Naive thymus-derived CD8-positive, alpha-beta T cell (primary cell): ENCODE measurements around the gene IQSEC3. TPM values are rescaled to one million over a fixed set of nuclear protein-coding genes. Genes with fewer than 3 reads are reported as not detected.
"Not testable (repeated sequence)": the region's sequence is repeated elsewhere in the genome, so short reads cannot be mapped to it uniquely, and the experiment has no call there.

Source experiments
- ATAC-seq, 2 donors: fragments of 150-1000 bp; cut with Tn5 transposase in 1 of 2; sonication (Bioruptor Pico), chemical (Tn5 transposase) in 1 of 2; 1 replicate in 1 of 2; 2 replicates in 1 of 2; pipeline ENCODE4 v1.10.0; 2021; ENCODE audit warnings: mild to moderate bottlenecking in 2 of 2, moderate library complexity in 2 of 2
- POLR2A ChIA-PET: fragments of 350-600 bp; sonication (Branson Sonifier 250); formaldehyde crosslinking; loops from one replicate; lab custom pipeline; 2021; ENCODE audit warnings: antibody characterized with exemption; lab: Charles Lee
- DNase-seq, 10 donors: peaks; one replicate each; pipeline versions ENCODE4 v3.0.0 to v3.0.0-alpha.2; 2020 to 2022
- H3K27ac Mint-ChIP-seq, 10 donors: one replicate each; pipeline ENCODE4 v1.8.0; 2020 to 2022; ENCODE audit warnings: mild to moderate bottlenecking in 10 of 10, mixed read lengths in 10 of 10, moderate library complexity in 4 of 10, inconsistent platforms in 1 of 10
- H3K27me3 Mint-ChIP-seq, 5 donors: one replicate each; pipeline ENCODE4 v1.8.0; 2021 to 2022; ENCODE audit warnings: mixed read lengths in 5 of 5
- H3K36me3 Mint-ChIP-seq, 3 donors: one replicate each; pipeline ENCODE4 v1.8.0; 2020 to 2022; ENCODE audit warnings: mixed read lengths in 3 of 3, mild to moderate bottlenecking in 2 of 3, inconsistent platforms in 1 of 3
- H3K4me1 Mint-ChIP-seq, 4 donors: one replicate each; pipeline ENCODE4 v1.8.0; 2021 to 2022; ENCODE audit warnings: mixed read lengths in 4 of 4
- H3K4me3 Mint-ChIP-seq, 10 donors: one replicate each; pipeline ENCODE4 v1.8.0; 2020 to 2022; ENCODE audit warnings: mild to moderate bottlenecking in 10 of 10, mixed read lengths in 10 of 10, moderate library complexity in 6 of 10, inconsistent platforms in 1 of 10
- H3K9me3 Mint-ChIP-seq, 9 donors: one replicate each; pipeline ENCODE4 v1.8.0; 2020 to 2022; ENCODE audit warnings: mixed read lengths in 9 of 9, mild to moderate bottlenecking in 3 of 9, inconsistent platforms in 1 of 9, moderate library complexity in 1 of 9
- polyA plus RNA-seq, 3 donors: library from polyadenylated mRNA; unstranded; fragments of 300-500 nt; fragmentation: Illumina TruSeq; gene quantifications; one replicate each; pipeline ENCODE4 v1.2.3, GENCODE V29; 2021
- total RNA-seq, 8 experiments: library from RNA in 2 of 8; stranded (reverse) in 2 of 8; gene quantifications; one replicate each; pipeline ENCODE4 v1.2.3 and lab custom pipeline; 2021 to 2026

Gene IQSEC3
- total and polyA plus RNA-seq, 5 experiments from 2014 or later = 0.42 to 19.3 (median 1.1) TPM

- POLR2A ChIA-PET = no interaction called here
- H3K4me1 Mint-ChIP-seq = peaks cover 0 to 14% (median 3%) of the 10 kb centered on the region in 4 donors
- no peak overlapping the region for H3K27ac Mint-ChIP-seq
- ATAC-seq (no peak), DNase-seq (no peak)
- peak overlapping the region in 1 of 10 donors; percentile 67 for H3K4me3 Mint-ChIP-seq
- peaks cover 1 to 31% (median 15%) of the 10 kb centered on the region in 5 donors for H3K27me3 Mint-ChIP-seq
- peaks cover 0 to 3% (median 0%) of the 10 kb centered on the region in 3 donors for H3K36me3 Mint-ChIP-seq
- no peaks in the 10 kb centered on the region for H3K9me3 Mint-ChIP-seq
These were observed 119.5 kb downstream of the IQSEC3 start for GRCh38 chr12:186006-186625.

DNA sequence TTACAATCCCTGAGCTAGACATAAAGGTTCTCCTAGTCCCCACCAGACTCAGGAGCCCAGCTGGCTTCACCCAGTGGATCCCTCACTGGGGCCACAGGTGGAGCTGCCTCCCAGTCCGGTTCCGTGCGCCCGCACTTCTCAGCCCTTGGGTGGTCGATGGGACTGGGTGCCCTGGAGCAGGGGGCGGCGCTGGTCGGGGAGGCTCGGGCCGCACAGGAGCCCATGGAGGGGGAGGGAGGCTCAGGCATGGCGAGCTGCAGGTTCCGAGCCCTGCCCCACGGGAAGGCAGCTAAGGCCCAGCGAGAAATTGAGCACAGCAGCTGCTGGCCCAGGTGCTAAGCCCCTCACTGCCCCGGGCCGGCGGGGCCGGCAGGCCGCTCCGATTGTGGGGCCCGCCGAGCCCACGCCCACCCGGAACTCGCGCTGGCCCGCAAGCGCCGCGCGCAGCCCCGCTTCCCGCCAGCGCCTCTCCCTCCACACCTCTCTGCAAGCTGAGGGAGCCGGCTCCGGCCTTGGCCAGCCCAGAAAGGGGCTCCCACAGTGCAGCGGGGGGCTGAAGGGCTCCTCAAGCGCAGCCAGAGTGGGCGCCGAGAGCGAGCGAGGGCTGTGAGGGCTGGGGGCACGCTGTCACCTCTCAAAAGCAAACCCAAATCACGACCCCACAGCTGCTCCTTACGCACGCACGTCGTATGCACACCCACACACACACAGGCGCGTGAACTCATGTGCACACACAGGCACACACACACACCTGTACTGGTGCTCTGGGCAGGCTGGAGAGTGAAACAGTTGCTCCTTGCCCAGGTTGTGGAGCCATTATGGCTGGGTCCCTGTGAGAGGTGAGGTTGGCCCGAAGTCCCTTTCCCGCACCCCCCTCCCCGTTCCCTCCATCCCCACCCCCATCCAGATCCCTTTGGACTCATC is 121.7 kb downstream of the IQSEC3 start:
- ATAC-seq, H3K36me3 Mint-ChIP-seq, H3K27ac Mint-ChIP-seq, H3K9me3 Mint-ChIP-seq, POLR2A ChIA-PET: not testable (repeated sequence)
- Mint-ChIP-seq H3K4me3 (peak overlapping the region; percentile 66 to 89 (median 80)), H3K4me1 (peaks cover 0 to 14% (median 3%) of the 10 kb centered on the region in 4 donors), H3K27me3 (peaks cover 1 to 33% (median 32%) of the 10 kb centered on the region in 5 donors)
- peak in 2 of 10 donors; percentile 7 to 8 for DNase-seq

DNA sequence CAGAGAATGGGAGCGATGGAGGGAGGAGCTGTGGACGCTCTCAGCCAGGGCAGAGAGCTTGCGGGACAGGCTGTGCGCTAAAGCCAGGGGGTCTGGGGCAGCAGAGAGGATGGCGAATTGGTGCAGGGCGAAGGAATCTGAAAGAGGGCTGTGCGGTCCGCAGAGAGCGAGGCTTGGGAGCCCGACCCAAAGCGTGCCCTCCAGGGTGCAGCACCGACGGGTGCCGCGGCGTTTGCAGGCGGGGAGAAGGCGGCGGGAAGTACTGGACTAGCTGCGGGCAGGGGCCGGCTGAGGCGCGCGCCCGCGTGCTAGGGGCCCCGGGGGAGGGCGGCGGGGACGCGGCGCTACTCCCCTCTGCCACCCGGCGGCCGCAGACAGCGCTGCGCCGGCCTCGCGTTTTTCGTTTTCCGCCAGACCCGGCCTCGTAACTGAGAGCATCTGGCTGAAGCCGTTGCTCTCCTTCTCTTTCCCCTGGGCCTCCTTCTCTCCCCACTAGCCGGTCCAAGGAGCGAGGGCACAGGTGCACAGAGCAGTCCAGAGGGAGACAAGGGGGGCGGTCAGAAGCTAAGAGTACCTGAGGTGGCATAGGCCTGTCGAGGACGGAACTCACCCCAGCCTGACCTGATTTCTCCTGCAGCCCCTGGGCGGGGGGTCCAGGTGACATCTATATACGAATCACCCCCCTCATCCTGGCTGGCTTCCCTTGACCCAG is 122.5 kb downstream of the IQSEC3 start:
- peaks cover 0 to 3% (median 0%) of the 10 kb centered on the region in 3 donors for H3K36me3 Mint-ChIP-seq
- ATAC-seq (peak; percentile 80 to 81), DNase-seq (peak in 7 of 10 donors; percentile 14 to 50 (median 30))
- H3K4me1 Mint-ChIP-seq = peaks cover 0 to 14% (median 3%) of the 10 kb centered on the region in 4 donors
- no peaks in the 10 kb centered on the region for H3K9me3 Mint-ChIP-seq
- H3K27me3 Mint-ChIP-seq = peaks cover 6 to 39% (median 31%) of the 10 kb centered on the region in 5 donors
- H3K27ac Mint-ChIP-seq = peak overlapping the region in 1 of 10 donors; percentile 37
- POLR2A ChIA-PET = no interaction called here
- H3K4me3 Mint-ChIP-seq = peak overlapping the region; percentile 66 to 89 (median 80)

GRCh38 chr12:189622-189962 is 123.0 kb downstream of the IQSEC3 start:
- Mint-ChIP-seq H3K36me3 (peaks cover 0 to 3% (median 0%) of the 10 kb centered on the region in 3 donors), H3K27me3 (peaks cover 7 to 44% (median 33%) of the 10 kb centered on the region in 5 donors), H3K9me3 (no peaks in the 10 kb centered on the region), H3K4me3 (peak overlapping the region in 4 of 10 donors; percentile 26 to 78 (median 70)), H3K4me1 (peaks cover 0 to 14% (median 3%) of the 10 kb centered on the region in 4 donors), H3K27ac (peak overlapping the region in 2 of 10 donors; percentile 29 to 37)
- DNase-seq = peak in 1 of 10 donors; percentile 38
- no peak for ATAC-seq
- POLR2A ChIA-PET = no interaction called here

- Mint-ChIP-seq H3K9me3 (no peaks in the 10 kb centered on the region), H3K36me3 (peaks cover 0 to 3% (median 0%) of the 10 kb centered on the region in 3 donors), H3K4me1 (peaks cover 0 to 14% (median 3%) of the 10 kb centered on the region in 4 donors), H3K27me3 (peaks cover 7 to 57% (median 30%) of the 10 kb centered on the region in 5 donors), H3K4me3 (no peak overlapping the region), H3K27ac (no peak overlapping the region)
- POLR2A ChIA-PET = no interaction called here
- ATAC-seq (no peak), DNase-seq (peak in 1 of 10 donors; percentile 28)
These were observed 124.3 kb downstream of the IQSEC3 start for GRCh38 chr12:190881-191280.

GRCh38 chr12:191541-191940 is 125.0 kb downstream of the IQSEC3 start:
- Mint-ChIP-seq H3K4me1 (peaks cover 0 to 14% (median 3%) of the 10 kb centered on the region in 4 donors), H3K36me3 (peaks cover 0 to 3% (median 0%) of the 10 kb centered on the region in 3 donors), H3K9me3 (peaks cover 0 to under 1% (median 0%) of the 10 kb centered on the region in 9 donors), H3K27ac (no peak overlapping the region), H3K4me3 (no peak overlapping the region), H3K27me3 (peaks cover 7 to 64% (median 33%) of the 10 kb centered on the region in 5 donors)
- no peak for DNase-seq
- ATAC-seq = no peak
- POLR2A ChIA-PET = no interaction called here

DNA sequence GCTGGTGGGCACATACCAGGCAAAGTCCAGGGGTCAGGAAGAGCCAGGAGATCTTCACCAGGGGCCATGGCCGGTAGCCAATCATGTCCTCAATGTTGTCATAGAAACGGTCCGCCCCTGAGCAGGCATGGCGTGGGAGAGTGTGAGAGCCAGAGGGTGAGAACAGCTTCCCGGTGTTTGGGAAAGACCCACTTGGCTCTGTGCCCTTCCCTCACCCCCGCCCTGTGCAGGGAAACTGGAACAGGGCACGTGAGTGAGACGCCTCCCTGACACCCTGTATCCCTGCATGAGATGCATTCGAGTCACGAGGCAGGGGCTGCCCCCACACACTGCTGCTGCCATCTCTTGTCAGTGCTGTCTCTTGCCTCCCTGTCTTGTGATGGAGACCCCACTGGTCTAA is 126.7 kb downstream of the IQSEC3 start:
- Mint-ChIP-seq H3K36me3 (peaks cover 0 to 3% (median 0%) of the 10 kb centered on the region in 3 donors), H3K27ac (no peak overlapping the region), H3K9me3 (peaks cover 0 to 10% (median 0%) of the 10 kb centered on the region in 9 donors), H3K4me1 (peaks cover 0 to 14% (median 4%) of the 10 kb centered on the region in 4 donors), H3K27me3 (peaks cover 9 to 81% (median 42%) of the 10 kb centered on the region in 5 donors), H3K4me3 (no peak overlapping the region)
- DNase-seq (peak in 1 of 10 donors; percentile 53), ATAC-seq (no peak)
- POLR2A ChIA-PET = no interaction called here

DNA sequence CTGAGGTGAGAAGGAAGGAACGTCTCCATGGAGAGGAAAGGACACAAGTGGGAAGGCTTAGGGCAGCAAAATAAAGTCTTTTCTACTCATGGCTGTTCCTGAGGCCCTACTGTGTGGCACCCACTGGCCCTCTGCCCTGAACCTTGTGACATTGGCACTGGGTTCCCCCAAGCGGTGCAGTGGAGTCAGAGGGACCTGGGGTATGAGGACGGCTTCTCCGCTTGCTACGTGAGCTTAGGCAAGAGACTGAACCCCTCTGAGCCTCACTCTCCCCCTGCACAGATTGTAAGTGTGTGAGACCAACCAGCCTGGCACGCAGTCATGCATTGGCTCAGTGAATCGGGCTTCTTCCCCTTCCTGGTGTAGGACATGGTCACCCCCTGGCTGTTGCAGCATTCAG is 127.7 kb downstream of the IQSEC3 start:
- no peak for ATAC-seq
- H3K4me3 Mint-ChIP-seq = no peak overlapping the region
- POLR2A ChIA-PET = no interaction called here
- DNase-seq = peak in 1 of 10 donors; percentile 34
- H3K4me1 Mint-ChIP-seq = peaks cover 0 to 10% (median 2%) of the 10 kb centered on the region in 4 donors
- peak overlapping the region in 1 of 10 donors; percentile 38 for H3K27ac Mint-ChIP-seq
- peaks cover 0 to 10% (median 0%) of the 10 kb centered on the region in 9 donors for H3K9me3 Mint-ChIP-seq
- H3K27me3 Mint-ChIP-seq = peaks cover 9 to 83% (median 42%) of the 10 kb centered on the region in 5 donors
- no peaks in the 10 kb centered on the region for H3K36me3 Mint-ChIP-seq

GRCh38 chr12:195156-195555 is 128.6 kb downstream of the IQSEC3 start:
- no peak overlapping the region for H3K4me3 Mint-ChIP-seq
- peak in 1 of 10 donors; percentile 41 for DNase-seq

DNA sequence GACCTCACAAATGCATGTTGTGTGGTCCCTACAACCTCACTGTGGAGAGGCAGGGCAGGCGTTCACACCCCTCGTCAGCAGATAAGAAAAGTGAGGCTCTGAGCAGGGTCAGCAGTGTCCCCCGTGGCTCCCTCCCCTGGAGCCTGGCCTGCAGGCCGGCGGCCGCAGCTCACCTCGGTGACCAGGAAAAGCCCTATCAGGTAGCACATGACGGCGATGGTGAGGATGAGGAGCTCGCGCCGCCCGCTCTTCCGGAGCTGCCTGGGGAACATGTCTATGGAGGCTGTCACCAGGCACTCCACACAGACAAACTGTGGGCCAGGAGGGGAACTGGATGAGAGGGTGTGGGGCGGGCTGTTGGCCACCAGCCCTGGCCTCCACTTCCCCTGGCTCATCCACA is 129.4 kb downstream of the IQSEC3 start:
- no peak overlapping the region for H3K4me3 Mint-ChIP-seq
- H3K27me3 Mint-ChIP-seq = peaks cover 10 to 75% (median 38%) of the 10 kb centered on the region in 5 donors
- peaks cover 0 to 10% (median 0%) of the 10 kb centered on the region in 9 donors for H3K9me3 Mint-ChIP-seq
- POLR2A ChIA-PET = no interaction called here
- H3K4me1 Mint-ChIP-seq = peaks cover 0 to 4% (median 0%) of the 10 kb centered on the region in 4 donors
- ATAC-seq (no peak), DNase-seq (peak in 1 of 10 donors; percentile 24)
- H3K27ac Mint-ChIP-seq = no peak overlapping the region
- H3K36me3 Mint-ChIP-seq = no peaks in the 10 kb centered on the region

More at GRCh38 chr12:195156-195555, 128.6 kb downstream of the IQSEC3 start:
- peaks cover 0 to 10% (median 0%) of the 10 kb centered on the region in 9 donors for H3K9me3 Mint-ChIP-seq
- no peak overlapping the region for H3K27ac Mint-ChIP-seq
- no peaks in the 10 kb centered on the region for H3K36me3 Mint-ChIP-seq
- ATAC-seq = no peak
- POLR2A ChIA-PET = no interaction called here
- peaks cover 0 to 4% (median under 1%) of the 10 kb centered on the region in 4 donors for H3K4me1 Mint-ChIP-seq
- peaks cover 9 to 77% (median 38%) of the 10 kb centered on the region in 5 donors for H3K27me3 Mint-ChIP-seq

- no peak overlapping the region for H3K27ac Mint-ChIP-seq
- POLR2A ChIA-PET = no interaction called here
- H3K9me3 Mint-ChIP-seq = peaks cover 0 to 10% (median 0%) of the 10 kb centered on the region in 9 donors
- no peaks in the 10 kb centered on the region for H3K36me3 Mint-ChIP-seq
- peak in 1 of 10 donors; percentile 50 for DNase-seq
- no peak for ATAC-seq
- H3K4me1 Mint-ChIP-seq = peaks cover 0 to 4% (median 0%) of the 10 kb centered on the region in 4 donors
- H3K27me3 Mint-ChIP-seq = peaks cover 14 to 79% (median 43%) of the 10 kb centered on the region in 5 donors
- H3K4me3 Mint-ChIP-seq = no peak overlapping the region
These were observed 129.9 kb downstream of the IQSEC3 start for GRCh38 chr12:196436-196835.

DNA sequence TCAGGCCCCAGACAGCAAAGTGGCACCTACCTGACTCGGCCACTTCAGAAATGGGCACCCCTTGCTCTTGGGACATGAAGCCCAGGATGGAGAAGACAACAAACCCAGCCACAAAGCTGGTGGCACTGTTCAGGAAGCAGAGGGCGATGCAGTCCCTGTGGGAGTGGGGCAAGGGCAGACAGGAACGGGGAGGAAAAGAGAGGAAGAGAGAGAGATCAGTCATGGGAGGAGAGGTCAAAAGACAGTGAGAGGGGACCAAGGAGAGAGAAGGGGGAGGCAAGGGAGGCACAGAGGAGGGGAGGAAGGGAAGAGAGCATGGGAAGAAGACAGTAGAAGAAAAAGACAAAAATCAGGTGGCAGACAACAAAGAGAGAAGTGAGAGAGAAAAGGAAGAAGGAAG is 130.8 kb downstream of the IQSEC3 start:
- peaks cover 19 to 79% (median 47%) of the 10 kb centered on the region in 5 donors for H3K27me3 Mint-ChIP-seq
- peaks cover 0 to 4% (median 0%) of the 10 kb centered on the region in 4 donors for H3K4me1 Mint-ChIP-seq
- ATAC-seq = no peak
- H3K4me3 Mint-ChIP-seq = no peak overlapping the region
- peak in 1 of 10 donors; percentile 28 for DNase-seq
- no peaks in the 10 kb centered on the region for H3K36me3 Mint-ChIP-seq
- no peak overlapping the region for H3K27ac Mint-ChIP-seq
- POLR2A ChIA-PET = no interaction called here
- peaks cover 0 to 10% (median 0%) of the 10 kb centered on the region in 9 donors for H3K9me3 Mint-ChIP-seq
